GM19351 (cell line): Measurements from ENCODE around the gene GOLGA5.

Experiments
- ATAC-seq: cut with Tn5 transposase; IDR thresholded peaks from one replicate; pipeline ENCODE4 v1.9.1; 2021; ENCODE audit warnings: mild to moderate bottlenecking, moderate library complexity; ENCODE audit not compliant: unreplicated experiment

Gene GOLGA5

DNA sequence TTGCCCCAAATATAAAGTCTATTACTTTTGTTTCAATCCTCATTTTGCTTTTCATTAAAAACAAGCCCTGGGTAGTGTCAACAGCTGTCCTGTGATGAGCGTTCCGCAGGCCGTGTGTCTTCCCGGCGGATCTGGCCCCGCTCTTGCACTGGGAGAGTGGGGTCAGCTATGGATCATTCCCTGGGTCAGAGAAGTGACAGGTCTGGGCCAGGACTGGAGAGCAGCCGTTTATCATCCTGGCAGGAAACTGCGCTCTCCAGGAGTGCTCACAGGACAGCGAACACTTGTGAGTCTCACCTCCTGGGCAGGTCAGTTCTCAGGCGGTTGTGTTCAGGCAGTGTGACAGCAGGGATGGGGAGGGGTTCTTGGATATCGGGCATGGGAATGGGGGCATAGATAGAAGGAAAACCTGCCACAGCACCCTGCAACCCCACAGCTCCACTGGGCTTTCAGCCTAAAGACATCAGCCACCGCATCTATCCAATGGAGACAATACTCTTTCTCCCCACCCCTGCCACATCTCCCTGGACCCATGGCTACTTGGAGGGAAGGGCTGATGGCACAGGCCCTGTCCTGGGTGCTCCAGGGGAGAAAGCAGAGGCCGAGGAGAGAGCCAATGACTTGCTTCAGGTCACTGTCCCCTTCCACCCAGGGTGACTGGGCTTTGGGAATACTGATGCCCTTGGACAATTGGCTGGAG lies 81.0 kb downstream of the GOLGA5 start:
- no peak for ATAC-seq

GRCh38 chr14:92877757-92878431 lies 83.8 kb downstream of the GOLGA5 start:
- no peak for ATAC-seq

DNA sequence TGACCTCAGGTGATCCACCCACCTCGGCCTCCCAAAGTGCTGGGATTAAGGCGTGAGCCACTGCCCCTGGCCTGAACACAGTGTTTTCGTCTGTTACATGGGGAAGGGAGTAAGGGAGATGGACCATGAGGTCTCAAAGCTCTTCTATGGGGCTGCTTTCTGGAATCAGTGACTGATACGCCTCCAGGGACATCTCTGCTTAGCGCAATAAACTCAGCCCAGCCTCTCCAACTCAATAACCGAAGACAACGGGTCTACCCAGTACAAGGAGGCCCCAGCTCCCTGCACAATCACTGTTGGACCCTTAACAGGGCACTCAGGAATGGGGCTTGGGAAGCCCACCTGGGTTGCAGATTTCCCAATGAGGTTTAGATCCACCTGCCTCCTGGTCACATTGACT lies 86.2 kb downstream of the GOLGA5 start:
- ATAC-seq: no peak

GRCh38 chr14:92880851-92881250 lies 86.7 kb downstream of the GOLGA5 start:
- ATAC-seq: no peak

GRCh38 chr14:92883066-92883465 lies 89.0 kb downstream of the GOLGA5 start:
- ATAC-seq: no peak

DNA sequence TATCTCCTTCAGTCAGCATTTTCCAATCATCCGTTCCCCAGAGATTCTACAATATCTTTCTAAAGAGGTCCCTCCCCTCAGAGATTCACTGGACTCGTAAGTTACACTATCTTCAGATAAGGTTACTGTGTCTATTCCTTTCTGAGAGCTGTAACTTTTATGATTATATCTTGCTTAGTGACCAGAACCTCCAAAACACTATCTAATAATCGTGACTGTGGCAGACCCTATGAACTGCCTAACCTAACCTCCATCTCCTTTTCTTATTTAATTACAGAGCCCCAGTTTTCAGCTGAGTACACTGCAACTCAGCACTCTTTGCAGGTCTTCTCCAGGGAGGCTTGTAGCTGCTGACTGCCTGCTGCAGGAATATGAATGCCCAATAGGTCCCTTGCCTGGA lies 90.3 kb downstream of the GOLGA5 start:
- no peak for ATAC-seq

- no peak for ATAC-seq
Measured at GRCh38 chr14:92885279-92886061, 91.4 kb downstream of the GOLGA5 start.

- ATAC-seq: no peak
Measured at GRCh38 chr14:92886337-92886736, 92.2 kb downstream of the GOLGA5 start.

GRCh38 chr14:92887157-92887556 lies 93.1 kb downstream of the GOLGA5 start:
- no peak for ATAC-seq

GRCh38 chr14:92888896-92889295 lies 94.8 kb downstream of the GOLGA5 start:
- no peak for ATAC-seq
